OCI-LY1 (cell line): ENCODE results near the gene PALB2.

Experiments used
- EZH2 ChIP-seq: fragments of 200-600 bp; sonication (generic), shearing (Covaris generic); IDR thresholded peaks from 2 replicates; pipeline ENCODE4 v1.8.0; 2017; ENCODE audit warnings: borderline replicate concordance, mixed run types, mild to moderate bottlenecking, antibody characterized with exemption, low read length, moderate library complexity, mixed read lengths
- TF ChIP-seq, protein P1 (sequence below): fragments of 200-600 bp; sonication (generic), shearing (Covaris generic); IDR thresholded peaks from 2 replicates; pipeline ENCODE4 v1.5.1; 2017; ENCODE audit warnings: mild to moderate bottlenecking, antibody characterized with exemption, low read length, moderate library complexity, mixed read lengths

DNA sequence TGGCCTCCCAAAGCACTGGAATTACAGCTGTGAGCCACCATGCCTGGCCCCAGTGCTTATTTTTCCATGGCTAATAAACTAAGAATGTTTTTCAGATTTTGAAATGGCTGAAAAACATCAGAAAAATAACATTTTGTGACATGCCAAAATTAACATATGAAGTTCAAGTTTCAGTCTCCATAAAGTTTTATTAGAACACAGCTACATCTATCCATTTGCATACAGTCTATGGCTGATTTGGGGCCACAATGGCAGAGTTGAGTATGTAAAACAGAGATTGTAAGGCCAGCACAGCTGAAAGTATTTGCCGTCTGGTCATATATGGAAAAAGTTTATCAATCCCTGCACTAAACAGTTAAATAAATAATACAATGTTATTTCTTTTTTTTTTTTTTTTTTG is 31.2 kb downstream of the PALB2 start:
- TF ChIP-seq, protein P1, sequence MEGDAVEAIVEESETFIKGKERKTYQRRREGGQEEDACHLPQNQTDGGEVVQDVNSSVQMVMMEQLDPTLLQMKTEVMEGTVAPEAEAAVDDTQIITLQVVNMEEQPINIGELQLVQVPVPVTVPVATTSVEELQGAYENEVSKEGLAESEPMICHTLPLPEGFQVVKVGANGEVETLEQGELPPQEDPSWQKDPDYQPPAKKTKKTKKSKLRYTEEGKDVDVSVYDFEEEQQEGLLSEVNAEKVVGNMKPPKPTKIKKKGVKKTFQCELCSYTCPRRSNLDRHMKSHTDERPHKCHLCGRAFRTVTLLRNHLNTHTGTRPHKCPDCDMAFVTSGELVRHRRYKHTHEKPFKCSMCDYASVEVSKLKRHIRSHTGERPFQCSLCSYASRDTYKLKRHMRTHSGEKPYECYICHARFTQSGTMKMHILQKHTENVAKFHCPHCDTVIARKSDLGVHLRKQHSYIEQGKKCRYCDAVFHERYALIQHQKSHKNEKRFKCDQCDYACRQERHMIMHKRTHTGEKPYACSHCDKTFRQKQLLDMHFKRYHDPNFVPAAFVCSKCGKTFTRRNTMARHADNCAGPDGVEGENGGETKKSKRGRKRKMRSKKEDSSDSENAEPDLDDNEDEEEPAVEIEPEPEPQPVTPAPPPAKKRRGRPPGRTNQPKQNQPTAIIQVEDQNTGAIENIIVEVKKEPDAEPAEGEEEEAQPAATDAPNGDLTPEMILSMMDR: no peak
- TF ChIP-seq EZH2: no peak
